Measurements from ENCODE around the gene PRLR. TPM values are rescaled to one million over a fixed set of nuclear protein-coding genes. Genes with fewer than 3 reads are reported as not detected.

PRLR gene
- total RNA-seq, 4 donors from 2014 or later = 15.8 to 80.6 (median 48.0) TPM

- no peaks in the 10 kb centered on the region for H3K9me3 ChIP-seq
- TF ChIP-seq POLR2A (IDR thresholded peaks at IDR 0.05) = no peak
- TF ChIP-seq CTCF (IDR thresholded peaks at IDR 0.05) = no peak
- no peaks in the 10 kb centered on the region for H3K27me3 ChIP-seq
- H3K4me3 ChIP-seq = no peak overlapping the region
- H3K4me1 ChIP-seq = no peaks in the 10 kb centered on the region
- intact Hi-C loops (cut with DNase I; ENCODE audit: low total_unique reads) = no loop called here
- H3K36me3 ChIP-seq = no peaks in the 10 kb centered on the region
- H3K27ac ChIP-seq = peak overlapping the region in 1 of 2 donors; percentile 58
- no peak for DNase-seq
These were observed 199.7 kb downstream of the PRLR start for GRCh38 chr5:35030426-35031100.

- Histone ChIP-seq H3K9me3 (no peaks in the 10 kb centered on the region), H3K4me1 (no peaks in the 10 kb centered on the region), H3K27me3 (no peaks in the 10 kb centered on the region), H3K4me3 (no peak overlapping the region), H3K36me3 (no peaks in the 10 kb centered on the region), H3K27ac (no peak overlapping the region)
- intact Hi-C loops (cut with DNase I; ENCODE audit: low total_unique reads) = no loop called here
- no peak for DNase-seq
- TF ChIP-seq CTCF (IDR thresholded peaks at IDR 0.05) = no peak
- no peak for TF ChIP-seq POLR2A (IDR thresholded peaks at IDR 0.05)
These were observed 201.0 kb downstream of the PRLR start for GRCh38 chr5:35029333-35029732.

GRCh38 chr5:35026941-35027340, 203.3 kb downstream of the PRLR start:
- Histone ChIP-seq H3K4me3 (no peak overlapping the region), H3K9me3 (no peaks in the 10 kb centered on the region), H3K4me1 (no peaks in the 10 kb centered on the region), H3K36me3 (no peaks in the 10 kb centered on the region), H3K27me3 (no peaks in the 10 kb centered on the region), H3K27ac (no peak overlapping the region)
- TF ChIP-seq CTCF (IDR thresholded peaks at IDR 0.05) (no peak), POLR2A (IDR thresholded peaks at IDR 0.05) (no peak)
- intact Hi-C loops (cut with DNase I; ENCODE audit: low total_unique reads) = no loop called here
- no peak for DNase-seq

GRCh38 chr5:35026280-35026840, 203.9 kb downstream of the PRLR start:
- Histone ChIP-seq H3K27ac (no peak overlapping the region), H3K9me3 (no peaks in the 10 kb centered on the region), H3K27me3 (no peaks in the 10 kb centered on the region), H3K36me3 (no peaks in the 10 kb centered on the region), H3K4me3 (no peak overlapping the region), H3K4me1 (no peaks in the 10 kb centered on the region)
- TF ChIP-seq POLR2A (IDR thresholded peaks at IDR 0.05) = no peak
- TF ChIP-seq CTCF (IDR thresholded peaks at IDR 0.05) = no peak
- intact Hi-C loops (cut with DNase I; ENCODE audit: low total_unique reads) = no loop called here
- DNase-seq = no peak

- Histone ChIP-seq H3K4me3 (no peak overlapping the region), H3K27me3 (no peaks in the 10 kb centered on the region), H3K36me3 (no peaks in the 10 kb centered on the region), H3K9me3 (no peaks in the 10 kb centered on the region), H3K4me1 (no peaks in the 10 kb centered on the region), H3K27ac (no peak overlapping the region)
- intact Hi-C loops (cut with DNase I; ENCODE audit: low total_unique reads) = no loop called here
- no peak for DNase-seq
- TF ChIP-seq POLR2A (IDR thresholded peaks at IDR 0.05) (no peak), CTCF (IDR thresholded peaks at IDR 0.05) (no peak)
These were observed 205.3 kb downstream of the PRLR start for GRCh38 chr5:35024911-35025510.

All from uterus (tissue), 4 donors.